IMR-90 (cell line): ENCODE data around the gene TFEB. TPM values are rescaled to one million over a fixed set of nuclear protein-coding genes. Genes with fewer than 3 reads are reported as not detected.

Source experiments
- ATAC-seq: fragments of 200-7000 bp; cut with Tn5 transposase; 2 replicates; pipeline ENCODE4 v1.9.1; 2020; ENCODE audit warnings: low read depth, mild to moderate bottlenecking, moderate library complexity
- BruUV-seq: library from RNA; stranded (reverse); fragments of 400-500 nt; replicated peaks from 2 replicates; lab custom pipeline; 2021; lab: Mats Ljungman, UMichigan
- CTCF ChIA-PET: fragments of 300-600 bp; formaldehyde crosslinking; extraction: SDS; loops from one replicate; lab custom pipeline; 2021; ENCODE audit warnings: antibody characterized with exemption; lab: Yijun Ruan, JAX
- POLR2A ChIA-PET: fragments of 300-600 bp; sonication (Branson Sonifier 250); formaldehyde crosslinking; loops from one replicate; lab custom pipeline; 2022; ENCODE audit warnings: antibody characterized with exemption; ENCODE audit not compliant: unreplicated experiment; lab: Charles Lee
- DNase-seq: peaks from one replicate; pipeline ENCODE4 v3.0.0; 2013
- H2AFZ ChIP-seq: replicated peaks from 2 replicates; pipeline ENCODE3; 2013; ENCODE audit warnings: low read length, mild to moderate bottlenecking; ENCODE audit not compliant: poor library complexity
- H2AK5ac ChIP-seq: 2 replicates; pipeline ENCODE4 v1.6.1; 2013; ENCODE audit warnings: low read depth, low read length, inconsistent platforms
- H2AK9ac ChIP-seq: replicated peaks from 2 replicates; pipeline ENCODE3; 2013; ENCODE audit warnings: mild to moderate bottlenecking, low read depth, low read length, moderate library complexity; ENCODE audit not compliant: poor library complexity
- H2BK120ac ChIP-seq: 2 replicates; pipeline ENCODE4 v1.6.1; 2013; ENCODE audit warnings: low read depth, low read length, inconsistent platforms
- H2BK15ac ChIP-seq: 3 replicates; pipeline ENCODE4 v1.6.1; 2013; ENCODE audit warnings: low read depth, low read length, inconsistent platforms
- H2BK20ac ChIP-seq: 2 replicates; pipeline ENCODE4 v1.6.1; 2013; ENCODE audit warnings: low read depth, mild to moderate bottlenecking, inconsistent platforms, low read length, moderate library complexity
- H2BK5ac ChIP-seq: 2 replicates; pipeline ENCODE4 v1.6.1; 2013; ENCODE audit warnings: mild to moderate bottlenecking, low read depth, low read length, inconsistent platforms; ENCODE audit not compliant: poor library complexity, severe bottlenecking
- H3K14ac ChIP-seq: replicated peaks from 2 replicates; pipeline ENCODE4 v1.6.1; 2013; ENCODE audit warnings: low read depth, low read length, inconsistent platforms
- H3K18ac ChIP-seq: 2 replicates; pipeline ENCODE4 v1.6.1; 2013; ENCODE audit warnings: low read depth, low read length, control low read depth
- H3K23ac ChIP-seq: 2 replicates; pipeline ENCODE4 v1.6.1; 2013; ENCODE audit warnings: low read depth, low read length, inconsistent platforms
- H3K27ac ChIP-seq: 2 replicates; pipeline ENCODE4 v1.5.1; 2013; ENCODE audit warnings: mild to moderate bottlenecking, control low read depth, low read length; ENCODE audit not compliant: insufficient read depth
- H3K27me3 ChIP-seq: 2 replicates; pipeline ENCODE4 v1.6.1; 2013; ENCODE audit warnings: low read length; ENCODE audit not compliant: control insufficient read depth, insufficient read depth
- H3K36me3 ChIP-seq: 2 replicates; pipeline ENCODE4 v1.6.1; 2013; ENCODE audit warnings: low read length, mixed read lengths; ENCODE audit not compliant: control insufficient read depth, insufficient read depth
- H3K4ac ChIP-seq: 2 replicates; pipeline ENCODE4 v1.6.1; 2013; ENCODE audit warnings: low read depth, low read length, inconsistent platforms
- H3K4me1 ChIP-seq: 2 replicates; pipeline ENCODE4 v1.6.1; 2013; ENCODE audit warnings: low read length, mixed read lengths; ENCODE audit not compliant: control insufficient read depth, insufficient read depth
- H3K4me2 ChIP-seq: 2 replicates; pipeline ENCODE4 v1.6.1; 2013; ENCODE audit warnings: low read depth, mild to moderate bottlenecking, control low read depth, low read length, moderate library complexity
- H3K4me3 ChIP-seq: 2 replicates; pipeline ENCODE4 v1.5.1; 2013; ENCODE audit warnings: low read depth, mild to moderate bottlenecking, control low read depth, low read length, moderate library complexity; ENCODE audit not compliant: insufficient read depth
- H3K56ac ChIP-seq: 2 replicates; pipeline ENCODE4 v1.6.1; 2013; ENCODE audit warnings: low read length, inconsistent platforms; ENCODE audit not compliant: insufficient read depth; ENCODE audit errors: extremely low read depth
- H3K79me1 ChIP-seq, 2 experiments: 2 replicates each; pipeline ENCODE4 v1.6.1; 2013; ENCODE audit warnings: low read length in 2 of 2, inconsistent platforms in 1 of 2, low read depth in 1 of 2
- H3K9ac ChIP-seq: 2 replicates; pipeline ENCODE4 v1.6.1; 2013; ENCODE audit warnings: low read depth, low read length, control low read depth
- H3K9me1 ChIP-seq: 2 replicates; pipeline ENCODE4 v1.6.1; 2013; ENCODE audit warnings: low read length, inconsistent platforms; ENCODE audit not compliant: insufficient read depth
- H3K9me3 ChIP-seq: 2 replicates; pipeline ENCODE4 v1.6.1; 2013; ENCODE audit warnings: low read length; ENCODE audit not compliant: control insufficient read depth, insufficient read depth
- H4K20me1 ChIP-seq: 2 replicates; pipeline ENCODE4 v1.6.1; 2013; ENCODE audit warnings: low read length, inconsistent platforms; ENCODE audit not compliant: insufficient read depth
- H4K5ac ChIP-seq: 2 replicates; pipeline ENCODE4 v1.6.1; 2013; ENCODE audit warnings: mild to moderate bottlenecking, low read depth, low read length, control low read depth
- H4K8ac ChIP-seq, 2 experiments: 2 replicates each; pipeline ENCODE4 v1.6.1; 2013; ENCODE audit warnings: low read depth in 2 of 2, low read length in 2 of 2, control low read depth in 1 of 2, inconsistent platforms in 1 of 2
- H4K91ac ChIP-seq: 2 replicates; pipeline ENCODE4 v1.6.1; 2013; ENCODE audit warnings: low read depth, low read length, inconsistent platforms; ENCODE audit not compliant: insufficient read depth
- BHLHE40 ChIP-seq: fragments of 150-350 bp; IDR thresholded peaks from 2 replicates; pipeline ENCODE4 v1.6.1; 2016; ENCODE audit warnings: mild to moderate bottlenecking, low read depth, low read length
- CEBPB ChIP-seq: IDR thresholded peaks from 2 replicates; pipeline ENCODE4 v1.6.1; 2012; ENCODE audit warnings: low read depth, low read length, improper control_type of control experiment
- FOS ChIP-seq: fragments of 150-350 bp; IDR thresholded peaks from 2 replicates; pipeline ENCODE4 v1.6.1; 2016; ENCODE audit warnings: low read depth, low read length
- NFE2L2 ChIP-seq: fragments of 150-350 bp; IDR thresholded peaks from 2 replicates; pipeline ENCODE4 v1.6.1; 2016; ENCODE audit warnings: low read depth, mild to moderate bottlenecking, low read length
- POLR2A ChIP-seq: IDR thresholded peaks from 2 replicates; pipeline ENCODE4 v1.6.1; 2012; ENCODE audit warnings: mild to moderate bottlenecking, low read depth, low read length
- WGBS, 2 experiments: methylation state at CpG; one replicate each; pipeline versions ENCODE4 v1.1.5 to v1.1.7; 2013; ENCODE audit warnings: missing lambda C conversion rate in 2 of 2; ENCODE audit not compliant: insufficient read length in 1 of 2; ENCODE audit errors: extremely low coverage in 2 of 2; 5-methylcytosine and 5-hydroxymethylcytosine counted together
- dilution Hi-C: fragments of 300-500 bp; cut with HindIII; formaldehyde crosslinking; loops from one replicate; pipeline ENCODE4 v1.14.3; 2018; ENCODE audit warnings: low sequenced_read_pairs; ENCODE audit not compliant: unreplicated experiment
- in situ Hi-C: fragments of 300-500 bp; cut with MboI; formaldehyde crosslinking; loops from 3 replicates; pipeline ENCODE4 v1.14.3; 2019; ENCODE audit warnings: low sequenced_read_pairs, inconsistent platforms, mixed read lengths
- intact Hi-C: fragments of 100-400 bp; cut with micrococcal nuclease; formaldehyde crosslinking; loops from 2 replicates; pipeline ENCODE4 v1.10.0; 2022
- polyA plus RNA-seq, 3 experiments: library from polyadenylated mRNA; depleted of rRNA; stranded (reverse); fragments of >200 nt; gene quantifications; 2 replicates each; pipeline ENCODE4 v1.2.3, GENCODE V29; 2012; ENCODE audit warnings: low replicate concordance in 1 of 3
- total RNA-seq: library from RNA; depleted of rRNA; stranded (reverse); fragments of >200 nt; gene quantifications from 2 replicates; pipeline ENCODE4 v1.2.3, GENCODE V29; 2012
- TF ChIP-seq, protein P1 (sequence below): fragments of 150-350 bp; IDR thresholded peaks from 2 replicates; pipeline ENCODE4 v1.6.1; 2016; ENCODE audit warnings: low read depth, mild to moderate bottlenecking, low read length, moderate library complexity, borderline replicate concordance

TFEB gene
- total and polyA plus RNA-seq, 2 of the 4 experiments (the other 2 are of a cell fraction) = 4.5 to 4.9 TPM

DNA sequence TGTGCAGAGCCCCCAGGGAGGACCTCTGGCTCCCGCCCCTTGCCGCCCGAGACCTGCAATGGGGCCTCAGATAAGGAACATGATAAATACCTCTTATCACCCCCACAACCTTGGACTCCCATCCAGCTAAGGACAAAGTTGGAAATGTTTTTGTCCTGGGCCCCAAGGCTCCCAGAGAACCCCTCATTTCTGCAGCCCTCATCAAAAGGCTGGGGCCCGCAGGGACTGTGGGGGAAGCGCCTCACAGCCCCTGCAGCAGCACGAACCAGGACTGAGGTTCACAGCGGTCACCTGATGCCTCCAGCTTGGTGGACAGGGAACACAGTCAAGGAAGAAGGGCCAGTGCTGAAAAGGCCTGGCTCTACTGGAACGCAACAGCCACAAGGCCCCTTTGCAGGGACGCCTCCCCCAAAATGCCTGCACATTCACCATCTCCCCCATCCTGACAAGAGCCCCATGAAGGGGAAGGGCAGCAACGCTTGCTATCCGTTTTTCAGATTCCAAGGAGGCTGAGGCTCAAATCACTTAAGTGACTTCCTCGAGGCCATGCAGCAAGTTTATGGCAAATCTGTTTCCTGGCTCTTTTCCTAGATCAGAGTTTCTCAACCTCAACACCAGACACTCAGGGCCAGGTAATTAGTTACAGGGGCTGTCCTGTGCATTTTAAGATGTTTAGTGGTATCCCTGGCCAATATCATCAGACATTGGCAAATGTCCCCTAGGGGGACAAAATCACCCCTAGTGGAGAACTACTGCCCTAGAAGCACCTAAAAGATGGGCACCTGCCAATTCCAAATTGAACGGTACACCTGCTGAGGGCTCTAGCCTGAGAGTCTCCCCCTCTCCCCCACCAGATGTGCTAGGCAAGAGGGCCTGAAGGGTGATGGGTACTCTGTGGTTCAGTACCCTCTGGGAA lies 10.6 kb downstream of the TFEB start:
- intact Hi-C loops (no loop called here), in situ Hi-C loops (no loop called here), dilution Hi-C loops (no loop called here)
- 95% methylated on average over 4 of the region's 13 CpGs; no CpG with 5 or more reads in 1 of the 2 experiments for WGBS, 2 experiments
- Histone ChIP-seq H3K14ac (no peak overlapping the region), H3K23ac (no peak overlapping the region), H2AK5ac (peak overlapping the region; percentile 81), H2AK9ac (peak overlapping the region; percentile 39), H2BK15ac (peak overlapping the region; percentile 94; the same call in 1 of the 3 replicates), H3K9ac (no peak overlapping the region), H4K91ac (no peak overlapping the region), H3K36me3 (no peaks in the 10 kb centered on the region), H4K5ac (no peak overlapping the region), H2BK5ac (no peak overlapping the region), H3K27me3 (no peaks in the 10 kb centered on the region), H3K4me1 (peaks cover 14% of the 10 kb centered on the region), H3K9me1 (peaks cover 18% of the 10 kb centered on the region), H3K4me3 (no peak overlapping the region), H3K18ac (no peak overlapping the region), H3K4me2 (no peak overlapping the region), H2AFZ (no peak overlapping the region), H3K9me3 (no peaks in the 10 kb centered on the region), H2BK20ac (no peak overlapping the region), H3K4ac (peak overlapping the region; percentile 89), H3K27ac (no peak overlapping the region), H2BK120ac (no peak overlapping the region), H4K20me1 (no peaks in the 10 kb centered on the region), H4K8ac (no peak overlapping the region; a peak in 1 of 4 replicates), H3K79me1 (peaks cover 6 to 14% of the 10 kb centered on the region in 2 experiments; a peak in 3 of 4 replicates), H3K56ac (no peak overlapping the region)
- DNase-seq (no peak), ATAC-seq (no peak)
- TF ChIP-seq NFE2L2 = no peak
- no peak for TF ChIP-seq CEBPB
- TF ChIP-seq BHLHE40 = no peak
- TF ChIP-seq, protein P1, sequence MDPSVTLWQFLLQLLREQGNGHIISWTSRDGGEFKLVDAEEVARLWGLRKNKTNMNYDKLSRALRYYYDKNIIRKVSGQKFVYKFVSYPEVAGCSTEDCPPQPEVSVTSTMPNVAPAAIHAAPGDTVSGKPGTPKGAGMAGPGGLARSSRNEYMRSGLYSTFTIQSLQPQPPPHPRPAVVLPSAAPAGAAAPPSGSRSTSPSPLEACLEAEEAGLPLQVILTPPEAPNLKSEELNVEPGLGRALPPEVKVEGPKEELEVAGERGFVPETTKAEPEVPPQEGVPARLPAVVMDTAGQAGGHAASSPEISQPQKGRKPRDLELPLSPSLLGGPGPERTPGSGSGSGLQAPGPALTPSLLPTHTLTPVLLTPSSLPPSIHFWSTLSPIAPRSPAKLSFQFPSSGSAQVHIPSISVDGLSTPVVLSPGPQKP = no peak
- TF ChIP-seq POLR2A = no peak
- no peak for TF ChIP-seq FOS
- POLR2A ChIA-PET = no interaction called here
- no TSS peak for BruUV-seq
- CTCF ChIA-PET = interaction anchor here (0.6 kb wide), 1 partner anchor 35 kb away, joined by 3 read pairs; no protein-coding TSS in a partner anchor
